GM19468 (cell line): ENCODE data around the gene ZDHHC11.
"Not testable (repeated sequence)": the region's sequence is repeated elsewhere in the genome, so short reads cannot be mapped to it uniquely, and the experiment has no call there.

Experiments used
- ATAC-seq: cut with Tn5 transposase; IDR thresholded peaks from one replicate; pipeline ENCODE4 v1.9.1; 2021; ENCODE audit warnings: mild to moderate bottlenecking, moderate library complexity, moderate number of reproducible peaks; ENCODE audit not compliant: unreplicated experiment; ENCODE audit errors: extremely low read depth

ZDHHC11 gene

GRCh38 chr5:845676-846601, 4.8 kb downstream of the ZDHHC11 start:
- ATAC-seq, result not testable (repeated sequence)

- ATAC-seq, result not testable (repeated sequence)
Measured at GRCh38 chr5:845031-845675, 5.6 kb downstream of the ZDHHC11 start.

GRCh38 chr5:844426-844825, 6.4 kb downstream of the ZDHHC11 start:
- ATAC-seq, result not testable (repeated sequence)

- ATAC-seq, result not testable (repeated sequence)
Measured at GRCh38 chr5:843926-844325, 6.9 kb downstream of the ZDHHC11 start.

GRCh38 chr5:843371-843770, 7.4 kb downstream of the ZDHHC11 start:
- ATAC-seq, result not testable (repeated sequence)

GRCh38 chr5:842402-843221, 8.2 kb downstream of the ZDHHC11 start:
- ATAC-seq, result not testable (repeated sequence)

- not testable (repeated sequence) for ATAC-seq
Measured at GRCh38 chr5:841531-842401, 9.0 kb downstream of the ZDHHC11 start.

- ATAC-seq, result not testable (repeated sequence)
Measured at GRCh38 chr5:840974-841435, 9.8 kb downstream of the ZDHHC11 start.

GRCh38 chr5:840118-840973, 10.4 kb downstream of the ZDHHC11 start:
- not testable (repeated sequence) for ATAC-seq

GRCh38 chr5:838431-838851, 12.3 kb downstream of the ZDHHC11 start:
- not testable (repeated sequence) for ATAC-seq

GRCh38 chr5:837621-838121, 13.1 kb downstream of the ZDHHC11 start:
- ATAC-seq, result not testable (repeated sequence)

- not testable (repeated sequence) for ATAC-seq
Measured at GRCh38 chr5:835933-836612, 14.7 kb downstream of the ZDHHC11 start.

- not testable (repeated sequence) for ATAC-seq
Measured at GRCh38 chr5:834013-834412, 16.8 kb downstream of the ZDHHC11 start.

GRCh38 chr5:828194-828593, 22.6 kb downstream of the ZDHHC11 start:
- not testable (repeated sequence) for ATAC-seq

GRCh38 chr5:825544-825943, 25.2 kb downstream of the ZDHHC11 start:
- ATAC-seq, result not testable (repeated sequence)

- no peak for ATAC-seq
Measured at GRCh38 chr5:821504-821903, 29.3 kb downstream of the ZDHHC11 start.

- no peak for ATAC-seq
Measured at GRCh38 chr5:820245-820644, 30.5 kb downstream of the ZDHHC11 start.

- ATAC-seq, result no peak
Measured at GRCh38 chr5:819078-819477, 31.7 kb downstream of the ZDHHC11 start.
